Measurements from ENCODE around the gene SCEL. TPM values are rescaled to one million over a fixed set of nuclear protein-coding genes. Genes with fewer than 3 reads are reported as not detected.

The SCEL gene
- total RNA-seq, 1 donor from 2014 or later, result 14.7 TPM

GRCh38 chr13:77543711-77544110 is 8.2 kb downstream of the SCEL start:
- Histone ChIP-seq H3K27me3 (ENCODE audit: control insufficient read depth, insufficient read depth, low read length) (no peaks in the 10 kb centered on the region), H3K4me3 (ENCODE audit: low read depth, low read length) (no peak overlapping the region), H3K36me3 (ENCODE audit: control insufficient read depth, insufficient read depth, low read length) (no peaks in the 10 kb centered on the region)
- no peak for DNase-seq (ENCODE audit: low read depth)
- no peak for TF ChIP-seq CTCF (IDR thresholded peaks at IDR 0.05; ENCODE audit: insufficient read depth, low read length, poor library complexity, severe bottlenecking)

GRCh38 chr13:77544355-77544754 is 8.8 kb downstream of the SCEL start:
- no peak for DNase-seq (ENCODE audit: low read depth)
- H3K27me3 ChIP-seq (ENCODE audit: control insufficient read depth, insufficient read depth, low read length), result no peaks in the 10 kb centered on the region
- H3K36me3 ChIP-seq (ENCODE audit: control insufficient read depth, insufficient read depth, low read length), result no peaks in the 10 kb centered on the region
- H3K4me3 ChIP-seq (ENCODE audit: low read depth, low read length), result no peak overlapping the region
- TF ChIP-seq CTCF (IDR thresholded peaks at IDR 0.05; ENCODE audit: insufficient read depth, low read length, poor library complexity, severe bottlenecking), result no peak

- H3K27me3 ChIP-seq (ENCODE audit: control insufficient read depth, insufficient read depth, low read length), result no peaks in the 10 kb centered on the region
- TF ChIP-seq CTCF (IDR thresholded peaks at IDR 0.05; ENCODE audit: insufficient read depth, low read length, poor library complexity, severe bottlenecking), result no peak
- H3K4me3 ChIP-seq (ENCODE audit: low read depth, low read length), result no peak overlapping the region
- H3K36me3 ChIP-seq (ENCODE audit: control insufficient read depth, insufficient read depth, low read length), result no peaks in the 10 kb centered on the region
- no peak for DNase-seq (ENCODE audit: low read depth)
Measured at GRCh38 chr13:77544758-77545338, 9.3 kb downstream of the SCEL start.

GRCh38 chr13:77545626-77546412 is 10.3 kb downstream of the SCEL start:
- H3K4me3 ChIP-seq (ENCODE audit: low read depth, low read length), result no peak overlapping the region
- H3K36me3 ChIP-seq (ENCODE audit: control insufficient read depth, insufficient read depth, low read length), result no peaks in the 10 kb centered on the region
- no peak for DNase-seq (ENCODE audit: low read depth)
- H3K27me3 ChIP-seq (ENCODE audit: control insufficient read depth, insufficient read depth, low read length), result no peaks in the 10 kb centered on the region
- no peak for TF ChIP-seq CTCF (IDR thresholded peaks at IDR 0.05; ENCODE audit: insufficient read depth, low read length, poor library complexity, severe bottlenecking)

- Histone ChIP-seq H3K4me3 (ENCODE audit: low read depth, low read length) (no peak overlapping the region), H3K36me3 (ENCODE audit: control insufficient read depth, insufficient read depth, low read length) (no peaks in the 10 kb centered on the region), H3K27me3 (ENCODE audit: control insufficient read depth, insufficient read depth, low read length) (no peaks in the 10 kb centered on the region)
- DNase-seq (ENCODE audit: low read depth), result no peak
- no peak for TF ChIP-seq CTCF (IDR thresholded peaks at IDR 0.05; ENCODE audit: insufficient read depth, low read length, poor library complexity, severe bottlenecking)
Measured at GRCh38 chr13:77548095-77548494, 12.6 kb downstream of the SCEL start.
